Thymus (tissue), 14 donors: ENCODE measurements around the gene MFN2. TPM values are rescaled to one million over a fixed set of nuclear protein-coding genes. Genes with fewer than 3 reads are reported as not detected.
"Not testable (repeated sequence)": the region's sequence is repeated elsewhere in the genome, so short reads cannot be mapped to it uniquely, and the experiment has no call there.

Experiments
- DNase-seq, 9 donors: peaks; one replicate each; pipeline ENCODE4 v3.0.0-alpha.2; 2013; ENCODE audit warnings: low spot score in 9 of 9, low read depth in 6 of 9, missing footprints in 1 of 9
- H3K27ac ChIP-seq, 2 donors: one replicate each; pipeline ENCODE4 v1.5.1; 2013; ENCODE audit warnings: control low read depth in 1 of 2, low read depth in 1 of 2, low read length in 1 of 2, mild to moderate bottlenecking in 1 of 2, moderate library complexity in 1 of 2
- H3K27me3 ChIP-seq, 2 donors: one replicate each; pipeline ENCODE4 v1.5.1; 2013; ENCODE audit warnings: low read length in 1 of 2; ENCODE audit not compliant: control insufficient read depth in 2 of 2, insufficient read depth in 1 of 2
- H3K36me3 ChIP-seq, 2 donors: one replicate each; pipeline ENCODE4 v1.5.1; 2013; ENCODE audit warnings: low read length in 1 of 2, mild to moderate bottlenecking in 1 of 2, moderate library complexity in 1 of 2; ENCODE audit not compliant: control insufficient read depth in 2 of 2, insufficient read depth in 2 of 2
- H3K4me1 ChIP-seq, 2 donors: one replicate each; pipeline ENCODE4 v1.5.1; 2013; ENCODE audit warnings: low read length in 2 of 2; ENCODE audit not compliant: control insufficient read depth in 2 of 2, insufficient read depth in 2 of 2
- H3K4me3 ChIP-seq, 2 donors: one replicate each; pipeline ENCODE4 v1.5.1; 2013; ENCODE audit warnings: low read length in 2 of 2, control low read depth in 1 of 2, mild to moderate bottlenecking in 1 of 2
- H3K9me3 ChIP-seq, 2 donors: one replicate each; pipeline ENCODE4 v1.5.1; 2013; ENCODE audit warnings: low read length in 1 of 2, mild to moderate bottlenecking in 1 of 2; ENCODE audit not compliant: control insufficient read depth in 2 of 2, insufficient read depth in 1 of 2
- WGBS: extraction: QIAGEN DNeasy Blood & Tissue Kit; methylation state at CpG from one replicate; pipeline ENCODE4 v1.1.7; 2013; 5-methylcytosine and 5-hydroxymethylcytosine counted together
- long read RNA-seq, 10 donors: transcript quantifications; one replicate each; lab custom pipeline, GENCODE V29; 2026
- polyA plus RNA-seq: library from polyadenylated mRNA; stranded (reverse); fragments of 200-250 nt; gene quantifications from one replicate; pipeline ENCODE4 v1.2.3, GENCODE V29; 2013
- total RNA-seq: library from RNA; stranded (reverse); fragments of 120-200 nt; gene quantifications from one replicate; pipeline ENCODE4 v1.2.4, GENCODE V29; 2013
- donor health status: healthy.

Gene MFN2
- 25.9 TPM for total RNA-seq
- 27.8 TPM for polyA plus RNA-seq
- long read RNA-seq, donor 1 = 0 reads
- long read RNA-seq, donor 2, full-length matches to known transcripts = 4 of 4 reads
- long read RNA-seq, donor 2, partial matches to known transcripts = 0 of 4 reads
- long read RNA-seq, donor 2, other reads (novel, unspliced or antisense) = 0 of 4 reads
- long read RNA-seq, donor 3, full-length matches to known transcripts = 1 of 1 reads
- long read RNA-seq, donor 3, partial matches to known transcripts = 0 of 1 reads
- long read RNA-seq, donor 3, other reads (novel, unspliced or antisense) = 0 of 1 reads
- long read RNA-seq, donor 4 = 0 reads
- long read RNA-seq, donor 5, full-length matches to known transcripts = 2 of 9 reads
- long read RNA-seq, donor 5, partial matches to known transcripts = 7 of 9 reads
- long read RNA-seq, donor 5, other reads (novel, unspliced or antisense) = 0 of 9 reads
- long read RNA-seq, donor 6, full-length matches to known transcripts = 7 of 22 reads
- long read RNA-seq, donor 6, partial matches to known transcripts = 15 of 22 reads
- long read RNA-seq, donor 6, other reads (novel, unspliced or antisense) = 0 of 22 reads
- long read RNA-seq, donor 7, full-length matches to known transcripts = 1 of 1 reads
- long read RNA-seq, donor 7, partial matches to known transcripts = 0 of 1 reads
- long read RNA-seq, donor 7, other reads (novel, unspliced or antisense) = 0 of 1 reads
- long read RNA-seq, donor 8, full-length matches to known transcripts = 1 of 8 reads
- long read RNA-seq, donor 8, partial matches to known transcripts = 7 of 8 reads
- long read RNA-seq, donor 8, other reads (novel, unspliced or antisense) = 0 of 8 reads
- long read RNA-seq, donor 9, full-length matches to known transcripts = 2 of 13 reads
- long read RNA-seq, donor 9, partial matches to known transcripts = 11 of 13 reads
- long read RNA-seq, donor 9, other reads (novel, unspliced or antisense) = 0 of 13 reads
- long read RNA-seq, donor 10, full-length matches to known transcripts = 1 of 7 reads
- long read RNA-seq, donor 10, partial matches to known transcripts = 6 of 7 reads
- long read RNA-seq, donor 10, other reads (novel, unspliced or antisense) = 0 of 7 reads

DNA sequence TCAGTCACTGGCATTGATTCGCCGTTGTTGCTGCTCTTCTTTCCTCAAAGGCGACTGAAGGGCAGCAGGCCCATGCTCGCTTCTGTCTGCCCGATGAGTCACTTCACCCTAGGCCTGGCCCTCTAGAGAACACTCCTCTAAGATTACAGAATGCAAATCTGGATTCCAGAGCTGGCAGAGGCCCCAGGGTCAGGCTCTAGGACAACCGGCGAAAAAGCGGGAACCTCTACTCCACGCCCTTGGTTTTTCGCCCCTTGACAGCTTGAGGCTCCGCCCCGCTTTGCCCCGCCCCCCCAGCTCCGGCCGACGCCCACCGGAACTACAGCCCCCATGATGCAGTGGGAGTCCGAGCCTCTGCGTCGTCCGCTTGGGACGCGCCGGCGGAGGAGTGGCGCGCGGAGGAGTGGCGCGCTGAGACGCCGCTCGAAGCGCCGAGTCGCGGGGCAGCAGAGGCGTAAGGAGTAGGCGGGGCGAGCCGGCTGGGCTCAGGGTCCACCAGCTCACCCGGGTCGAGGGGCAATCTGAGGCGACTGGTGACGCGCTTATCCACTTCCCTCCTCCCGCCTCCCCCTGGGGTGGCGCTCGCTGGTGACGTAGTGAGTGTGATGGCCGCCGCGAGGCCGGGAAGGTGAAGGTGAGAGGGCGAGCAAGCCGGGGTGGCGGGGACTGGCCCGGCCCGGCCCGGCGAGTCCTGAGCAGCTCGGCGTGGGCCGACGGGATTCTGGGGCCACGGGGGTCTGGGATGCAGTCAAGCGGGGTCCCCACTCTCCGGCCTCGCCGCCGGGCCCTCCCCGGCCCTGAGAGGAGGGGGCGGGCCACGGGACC lies at the start of gene MFN2:
Gene MFN2, plus strand, starts transcription at position 594 of the 825 bp plus-strand sequence. CDS start 8,725 bp downstream, outside the sequence.
- Histone ChIP-seq H3K27ac (peak within 1 kb of the TSS; percentile 88 to 95), H3K4me3 (peak within 1 kb of the TSS; percentile 85 to 95), H3K4me1 (peaks cover 6 to 16% of the 10 kb centered on the region in 2 donors), H3K9me3 (peaks cover 0 to 1% of the 10 kb centered on the region in 2 donors), H3K27me3 (no peaks in the 10 kb centered on the region), H3K36me3 (peaks cover 19 to 22% of the 10 kb centered on the region in 2 donors)
- DNase-seq = peak; percentile 81 to 96 (median 91)
- 2% methylated on average over 74 of the region's 74 CpGs for WGBS

DNA sequence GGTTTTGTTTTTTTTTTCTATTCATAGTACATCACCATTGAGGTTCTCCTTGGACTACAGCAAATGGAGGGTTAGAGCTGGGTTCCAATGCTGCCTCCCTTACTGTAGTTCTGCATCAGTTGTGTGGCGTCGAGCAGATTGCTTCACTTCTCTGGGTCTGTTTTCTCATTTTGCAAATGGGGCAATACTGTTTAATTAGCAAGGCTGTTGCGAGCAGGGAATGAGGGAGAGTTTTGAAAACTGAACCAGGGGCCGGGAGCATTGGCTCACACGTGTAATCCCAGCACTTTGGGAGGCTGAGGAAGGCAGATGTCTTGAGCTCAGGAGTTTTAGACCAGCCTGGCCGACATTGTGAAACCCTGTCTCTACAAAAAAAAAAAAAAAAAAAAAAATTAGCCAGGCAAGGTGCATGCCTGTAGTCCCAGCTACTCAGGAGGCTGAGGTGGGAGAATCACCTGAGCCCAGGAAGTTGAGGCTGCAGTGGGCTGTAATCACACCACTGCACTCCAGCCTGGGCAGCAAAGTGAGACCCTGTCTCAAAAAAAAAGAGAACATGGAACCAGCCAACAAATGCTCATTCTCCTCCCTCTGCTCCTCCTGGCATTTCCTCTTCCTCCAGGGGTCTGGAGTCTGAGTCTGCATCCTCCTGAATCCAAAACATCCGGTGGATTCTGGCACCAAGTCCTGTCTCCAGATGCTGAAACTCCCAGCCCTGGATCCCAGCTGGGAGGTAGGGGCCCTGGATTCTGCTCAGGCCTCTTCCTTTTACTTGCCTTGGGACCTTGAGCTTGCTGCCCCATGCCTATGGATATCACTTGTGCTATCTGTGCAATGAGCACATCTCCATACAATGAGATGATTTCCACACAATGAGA lies 49.4 kb upstream of the MFN2 start:
- Histone ChIP-seq H3K36me3 (no peaks in the 10 kb centered on the region), H3K27me3 (peaks cover 8 to 26% of the 10 kb centered on the region in 2 donors), H3K4me3 (no peak overlapping the region), H3K27ac (peak overlapping the region in 1 of 2 donors; percentile 42), H3K9me3 (peaks cover 0 to 1% of the 10 kb centered on the region in 2 donors), H3K4me1 (peaks cover 0 to 21% of the 10 kb centered on the region in 2 donors)
- WGBS = 92% methylated on average over 7 of the region's 7 CpGs
- DNase-seq = no peak

DNA sequence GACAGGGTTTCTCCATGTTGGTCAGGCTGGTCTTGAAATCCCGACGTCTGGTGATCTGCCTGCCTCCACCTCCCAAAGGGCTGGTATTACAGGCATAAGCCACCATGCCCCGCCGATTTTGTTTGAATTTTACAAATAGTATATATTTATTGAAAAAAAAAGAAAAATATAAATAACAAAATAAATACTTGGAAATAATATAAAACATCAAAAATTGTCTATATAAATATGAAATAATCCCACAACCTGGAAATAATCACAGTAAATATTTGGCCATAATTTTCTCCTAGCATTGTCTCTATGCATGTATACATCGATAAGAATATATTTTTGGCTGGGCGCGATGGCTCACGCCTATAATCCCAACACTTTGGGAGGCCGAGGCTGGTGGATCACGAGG lies 48.4 kb upstream of the MFN2 start:
- Histone ChIP-seq H3K4me3 (no peak overlapping the region), H3K9me3 (peaks cover 0 to 1% of the 10 kb centered on the region in 2 donors), H3K36me3 (no peaks in the 10 kb centered on the region), H3K4me1 (peaks cover 0 to 16% of the 10 kb centered on the region in 2 donors), H3K27ac (no peak overlapping the region), H3K27me3 (peaks cover 8 to 30% of the 10 kb centered on the region in 2 donors)
- WGBS = 98% methylated on average over 10 of the region's 10 CpGs
- no peak for DNase-seq

DNA sequence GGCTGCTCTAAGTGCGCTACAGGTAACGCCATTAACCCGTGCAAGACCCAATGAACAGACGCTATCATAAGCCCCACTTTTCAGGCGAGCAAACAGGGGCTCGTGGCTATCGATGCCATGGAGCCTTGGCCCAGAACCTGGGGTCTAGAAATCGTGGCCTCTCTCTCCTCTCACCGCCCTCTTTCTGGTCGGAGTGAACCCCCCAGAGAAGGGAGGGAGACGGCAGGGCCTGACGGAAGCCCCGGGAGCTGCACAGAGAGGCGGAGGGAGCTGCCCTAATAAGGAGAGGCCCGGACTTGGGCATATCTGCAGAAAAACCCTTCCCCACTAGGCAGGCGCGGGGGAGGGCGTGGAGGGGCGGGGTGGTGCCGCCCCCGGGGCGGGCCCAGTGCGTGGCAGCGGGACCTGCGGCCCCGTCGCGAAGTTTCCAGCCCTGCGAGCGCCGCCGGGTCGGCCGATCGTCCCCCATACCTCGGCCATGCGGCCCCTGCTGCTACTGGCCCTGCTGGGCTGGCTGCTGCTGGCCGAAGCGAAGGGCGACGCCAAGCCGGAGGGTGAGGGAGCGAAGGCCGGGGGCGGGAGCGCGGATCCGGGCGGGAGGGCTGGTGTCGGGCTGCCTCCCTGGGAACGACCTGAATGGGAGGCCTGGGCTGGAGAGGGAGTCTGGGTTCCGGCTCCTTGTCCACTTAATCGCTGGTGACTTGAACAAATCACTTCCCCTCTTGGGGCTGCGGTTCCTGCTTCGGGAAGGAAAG lies 45.8 kb upstream of the MFN2 start, which contains the start of gene PLOD1:
Gene PLOD1, plus strand, starts transcription at position 416 of the 755 bp plus-strand sequence. Its CDS starts 63 bp downstream, at position 479.
- under 1% methylated on average over 55 of the region's 55 CpGs for WGBS
- H3K27me3 ChIP-seq = peaks cover 8 to 30% of the 10 kb centered on the region in 2 donors
- H3K9me3 ChIP-seq = peaks cover 0 to 1% of the 10 kb centered on the region in 2 donors
- H3K36me3 ChIP-seq = no peaks in the 10 kb centered on the region
- peaks cover 0 to 14% of the 10 kb centered on the region in 2 donors for H3K4me1 ChIP-seq
- DNase-seq = peak; percentile 39 to 85 (median 62)
- peak within 1 kb of the TSS; percentile 53 to 66 for H3K27ac ChIP-seq
- peak within 1 kb of the TSS; percentile 45 to 69 for H3K4me3 ChIP-seq

DNA sequence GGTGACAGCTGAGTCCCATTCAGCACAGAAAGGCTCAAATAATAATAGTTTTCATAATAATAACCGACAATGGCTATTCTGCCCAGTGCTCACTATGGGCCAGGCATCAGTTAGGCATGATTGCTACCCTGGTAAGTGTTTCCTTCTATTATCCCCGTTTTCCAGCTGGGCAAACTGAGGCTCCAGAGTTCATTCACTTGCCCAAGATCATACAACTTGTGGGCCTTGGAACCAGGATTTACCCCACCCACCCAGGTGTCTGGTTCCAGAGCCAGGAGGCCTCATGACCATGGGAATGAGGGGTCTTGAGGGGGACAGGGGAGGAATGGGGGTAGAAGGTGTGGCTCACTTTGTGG lies 45.2 kb upstream of the MFN2 start:
- peaks cover 0 to 1% of the 10 kb centered on the region in 2 donors for H3K9me3 ChIP-seq
- no peak for DNase-seq
- H3K4me1 ChIP-seq = peaks cover 0 to 9% of the 10 kb centered on the region in 2 donors
- H3K4me3 ChIP-seq = peak overlapping the region; percentile 35 to 69
- WGBS = 16% methylated on average over 2 of the region's 2 CpGs
- H3K27me3 ChIP-seq = peaks cover 6 to 30% of the 10 kb centered on the region in 2 donors
- H3K36me3 ChIP-seq = no peaks in the 10 kb centered on the region
- no peak overlapping the region for H3K27ac ChIP-seq

DNA sequence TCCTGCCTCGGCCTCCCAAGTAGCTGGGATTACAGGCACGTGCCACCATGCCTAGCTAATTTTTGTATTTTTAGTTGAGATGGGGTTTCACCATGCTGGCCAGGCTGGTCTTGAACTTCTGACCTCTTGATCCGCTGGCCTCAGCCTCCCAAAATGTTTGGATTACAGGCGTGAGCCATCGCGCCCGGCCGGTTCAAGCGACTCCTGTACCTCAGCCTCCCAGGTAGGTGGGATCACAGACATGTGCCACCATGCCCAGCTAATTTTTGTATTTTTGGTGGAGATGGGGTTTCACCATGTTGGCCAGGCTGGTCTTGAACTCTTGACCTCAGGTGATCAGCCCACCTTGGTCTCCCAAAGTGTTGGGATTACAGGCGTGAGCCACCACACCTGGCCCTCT lies 44.5 kb upstream of the MFN2 start:
- H3K9me3 ChIP-seq, H3K36me3 ChIP-seq, H3K4me1 ChIP-seq, H3K4me3 ChIP-seq, DNase-seq, H3K27ac ChIP-seq: not testable (repeated sequence)
- peaks cover 6 to 30% of the 10 kb centered on the region in 2 donors for H3K27me3 ChIP-seq
- WGBS = 96% methylated on average over 10 of the region's 10 CpGs

DNA sequence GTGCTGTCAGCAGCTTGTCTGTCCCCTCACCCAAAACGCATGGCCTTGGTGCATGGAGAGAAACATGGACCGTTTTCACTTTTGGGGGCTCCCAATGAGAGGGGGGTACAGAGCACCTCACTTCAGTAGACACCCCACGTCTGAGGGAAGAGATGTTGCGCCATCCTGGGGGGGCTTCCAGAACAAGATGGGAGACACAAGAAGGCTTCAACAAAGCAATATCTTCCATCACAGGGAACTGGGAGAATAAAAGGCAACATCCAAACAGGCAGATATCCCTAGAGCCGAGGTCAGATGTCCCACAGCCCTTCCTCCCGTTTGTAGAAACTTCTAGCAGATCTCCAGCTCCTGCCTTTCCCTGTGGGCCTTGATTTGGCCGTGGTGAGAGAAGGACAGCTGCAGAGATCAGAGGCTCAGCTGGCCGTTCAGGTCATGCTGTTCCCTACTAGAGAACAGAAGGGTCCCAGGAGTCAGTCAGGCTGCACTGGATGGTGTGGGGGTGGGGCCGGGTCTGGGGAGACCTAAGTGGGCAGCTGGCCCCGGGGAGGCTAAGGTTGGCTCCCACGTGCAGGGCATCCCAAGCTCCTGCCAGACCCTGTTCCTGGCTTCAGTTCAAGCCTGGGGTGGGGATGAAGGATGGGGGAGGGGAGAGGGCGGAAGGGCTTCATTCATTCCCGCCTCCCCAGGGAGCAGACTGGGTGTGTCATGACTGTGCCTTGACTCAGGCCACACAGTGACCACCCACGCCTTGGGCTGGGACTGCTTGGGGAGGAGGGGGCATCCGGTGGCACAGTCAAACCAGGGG lies 41.3 kb upstream of the MFN2 start:
- no peak for DNase-seq
- H3K9me3 ChIP-seq = peaks cover 0 to 1% of the 10 kb centered on the region in 2 donors
- 93% methylated on average over 15 of the region's 15 CpGs for WGBS
- H3K27me3 ChIP-seq = peaks cover 6 to 22% of the 10 kb centered on the region in 2 donors
- H3K27ac ChIP-seq = no peak overlapping the region
- H3K36me3 ChIP-seq = no peaks in the 10 kb centered on the region
- no peak overlapping the region for H3K4me3 ChIP-seq
- peaks cover 0 to 4% of the 10 kb centered on the region in 2 donors for H3K4me1 ChIP-seq
